Neural cell (in vitro differentiated cells): ENCODE results near the gene LMOD3. TPM values are rescaled to one million over a fixed set of nuclear protein-coding genes. Genes with fewer than 3 reads are reported as not detected.

Source experiments
- H2AFZ ChIP-seq: fragments of 200-600, 300-800 bp; sonication (generic), shearing (Covaris generic); 2 replicates; pipeline ENCODE4 v1.6.0; 2014; ENCODE audit warnings: low read depth, mild to moderate bottlenecking, antibody characterized with exemption, low read length, moderate library complexity
- H3F3A ChIP-seq: fragments of 200-600 bp; shearing (Covaris generic); 2 replicates; pipeline ENCODE4 v1.6.1; 2016; ENCODE audit warnings: mild to moderate bottlenecking, moderate library complexity, mixed read lengths, antibody characterized with exemption, low read length; ENCODE audit not compliant: insufficient read depth, poor library complexity, severe bottlenecking
- H3K27ac ChIP-seq: fragments of 200-600, 300-800 bp; sonication (generic), shearing (Covaris generic); 2 replicates; pipeline ENCODE4 v1.5.1; 2014; ENCODE audit warnings: mild to moderate bottlenecking, low read length, moderate library complexity
- H3K27me3 ChIP-seq: fragments of 300-800, 200-600 bp; sonication (generic), shearing (Covaris generic); 2 replicates; pipeline ENCODE4 v1.6.0; 2014; ENCODE audit warnings: mild to moderate bottlenecking, low read depth, low read length, moderate library complexity; ENCODE audit not compliant: insufficient read depth
- H3K36me3 ChIP-seq: fragments of 300-800, 200-600 bp; sonication (generic), shearing (Covaris generic); 2 replicates; pipeline ENCODE4 v1.5.1; 2014; ENCODE audit warnings: mild to moderate bottlenecking, antibody characterized with exemption, low read length, moderate library complexity; ENCODE audit not compliant: insufficient read depth
- H3K4me2 ChIP-seq: fragments of 300-800, 200-600 bp; sonication (generic), shearing (Covaris generic); 2 replicates; pipeline ENCODE4 v1.6.0; 2014; ENCODE audit warnings: mild to moderate bottlenecking, low read length
- H3K4me3 ChIP-seq: fragments of 300-800, 200-600 bp; sonication (generic), shearing (Covaris generic); 2 replicates; pipeline ENCODE4 v1.5.1; 2014; ENCODE audit warnings: mild to moderate bottlenecking, low read length, moderate library complexity
- H3K79me2 ChIP-seq: fragments of 200-600 bp; shearing (Covaris generic); replicated peaks from 2 replicates; pipeline ENCODE4 v1.6.0; 2014; ENCODE audit warnings: mild to moderate bottlenecking, low read length, moderate library complexity; ENCODE audit not compliant: insufficient read depth
- H3K9ac ChIP-seq: fragments of 300-800, 200-600 bp; sonication (generic), shearing (Covaris generic); 2 replicates; pipeline ENCODE4 v1.6.1; 2016; ENCODE audit warnings: mild to moderate bottlenecking, low read length, mixed read lengths
- H3K9me2 ChIP-seq: fragments of 200-600 bp; shearing (Covaris generic); 2 replicates; pipeline ENCODE4 v1.6.1; 2016; ENCODE audit warnings: mild to moderate bottlenecking, low read length, mixed read lengths; ENCODE audit not compliant: insufficient read depth
- H3K9me3 ChIP-seq: fragments of 200-600, 300-800 bp; sonication (generic), shearing (Covaris generic); 2 replicates; pipeline ENCODE4 v1.6.1; 2016; ENCODE audit warnings: mild to moderate bottlenecking, mixed run types, low read length, moderate library complexity, mixed read lengths
- H4K20me1 ChIP-seq: fragments of 200-600 bp; shearing (Covaris generic); 2 replicates; pipeline ENCODE4 v1.6.1; 2016; ENCODE audit warnings: mild to moderate bottlenecking, mixed run types; ENCODE audit not compliant: insufficient read depth
- EP300 ChIP-seq: fragments of 450-650 bp; conservative IDR thresholded peaks from 2 replicates; pipeline ENCODE4 v1.6.1; 2014; ENCODE audit warnings: antibody characterized with exemption, mild to moderate bottlenecking, moderate library complexity; ENCODE audit not compliant: poor library complexity, severe bottlenecking
- EZH2 ChIP-seq: fragments of 200-600, 300-800 bp; shearing (Covaris generic), sonication (generic); IDR thresholded peaks from 2 replicates; pipeline ENCODE4 v1.6.1; 2014; ENCODE audit warnings: antibody characterized with exemption, low read length, borderline replicate concordance, mild to moderate bottlenecking; ENCODE audit not compliant: insufficient read depth, poor library complexity, severe bottlenecking
- MXI1 ChIP-seq: fragments of 450-650 bp; conservative IDR thresholded peaks from 2 replicates; pipeline ENCODE4 v1.6.1; 2014; ENCODE audit warnings: antibody characterized with exemption, mild to moderate bottlenecking; ENCODE audit not compliant: poor library complexity, severe bottlenecking
- POLR2AphosphoS5 ChIP-seq: IDR thresholded peaks from 2 replicates; pipeline ENCODE4 v1.6.1; 2012
- RAD21 ChIP-seq: fragments of 450-650 bp; conservative IDR thresholded peaks from 2 replicates; pipeline ENCODE4 v1.6.1; 2014; ENCODE audit warnings: antibody characterized with exemption, mild to moderate bottlenecking, moderate library complexity
- SMC3 ChIP-seq: fragments of 450-650 bp; conservative IDR thresholded peaks from 2 replicates; pipeline ENCODE4 v1.6.1; 2014; ENCODE audit warnings: antibody characterized with exemption, mild to moderate bottlenecking, moderate library complexity; ENCODE audit not compliant: poor library complexity
- TAF1 ChIP-seq: IDR thresholded peaks from 2 replicates; pipeline ENCODE4 v1.6.1; 2012; ENCODE audit warnings: low read depth
- polyA plus RNA-seq: library from polyadenylated mRNA; depleted of rRNA; stranded (reverse); fragments of >200 nt; gene quantifications from 2 replicates; pipeline ENCODE4 v1.2.3, GENCODE V29; 2014
- TF ChIP-seq, protein P1 (sequence below): fragments of 450-650 bp; IDR thresholded peaks from 2 replicates; pipeline ENCODE4 v1.5.1; 2014; ENCODE audit warnings: antibody characterized with exemption, mild to moderate bottlenecking, moderate library complexity; ENCODE audit not compliant: poor library complexity, severe bottlenecking
- TF ChIP-seq, protein P2 (sequence below): IDR thresholded peaks from 2 replicates; pipeline ENCODE4 v1.6.1; 2012; ENCODE audit warnings: borderline replicate concordance

The LMOD3 gene
- polyA plus RNA-seq, 1 donor from 2014 or later = not detected

DNA sequence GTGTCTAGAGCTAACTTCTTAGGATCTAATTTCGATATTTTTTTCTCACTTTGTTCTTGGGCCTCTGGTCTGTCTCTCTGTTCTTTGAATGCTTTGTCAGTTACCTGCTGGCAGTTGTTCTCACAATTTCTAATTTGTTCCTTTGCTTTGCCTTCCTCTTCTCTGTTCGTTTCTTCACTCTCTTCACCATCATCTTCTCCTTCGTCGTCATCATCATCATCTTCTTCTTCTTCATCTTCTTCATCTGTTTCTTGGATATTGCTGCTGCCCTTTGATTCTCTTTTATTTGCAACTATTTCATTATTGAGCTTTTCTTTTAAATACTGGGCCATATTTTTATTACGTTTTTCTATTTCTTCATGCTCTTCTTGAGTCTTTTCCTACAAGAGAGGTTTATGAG, 2.7 kb downstream of the LMOD3 start:
- Histone ChIP-seq H4K20me1 (no peaks in the 10 kb centered on the region), H3K9me2 (no peaks in the 10 kb centered on the region), H3K4me3 (no peak overlapping the region), H3K9me3 (no peaks in the 10 kb centered on the region), H2AFZ (no peak overlapping the region), H3K27ac (no peak overlapping the region), H3F3A (no peaks in the 10 kb centered on the region), H3K79me2 (no peaks in the 10 kb centered on the region), H3K27me3 (no peaks in the 10 kb centered on the region), H3K4me2 (no peak overlapping the region), H3K9ac (no peak overlapping the region), H3K36me3 (no peaks in the 10 kb centered on the region)
- no peak for TF ChIP-seq POLR2AphosphoS5
- no peak for TF ChIP-seq EP300
- no peak for TF ChIP-seq SMC3
- TF ChIP-seq, protein P1, sequence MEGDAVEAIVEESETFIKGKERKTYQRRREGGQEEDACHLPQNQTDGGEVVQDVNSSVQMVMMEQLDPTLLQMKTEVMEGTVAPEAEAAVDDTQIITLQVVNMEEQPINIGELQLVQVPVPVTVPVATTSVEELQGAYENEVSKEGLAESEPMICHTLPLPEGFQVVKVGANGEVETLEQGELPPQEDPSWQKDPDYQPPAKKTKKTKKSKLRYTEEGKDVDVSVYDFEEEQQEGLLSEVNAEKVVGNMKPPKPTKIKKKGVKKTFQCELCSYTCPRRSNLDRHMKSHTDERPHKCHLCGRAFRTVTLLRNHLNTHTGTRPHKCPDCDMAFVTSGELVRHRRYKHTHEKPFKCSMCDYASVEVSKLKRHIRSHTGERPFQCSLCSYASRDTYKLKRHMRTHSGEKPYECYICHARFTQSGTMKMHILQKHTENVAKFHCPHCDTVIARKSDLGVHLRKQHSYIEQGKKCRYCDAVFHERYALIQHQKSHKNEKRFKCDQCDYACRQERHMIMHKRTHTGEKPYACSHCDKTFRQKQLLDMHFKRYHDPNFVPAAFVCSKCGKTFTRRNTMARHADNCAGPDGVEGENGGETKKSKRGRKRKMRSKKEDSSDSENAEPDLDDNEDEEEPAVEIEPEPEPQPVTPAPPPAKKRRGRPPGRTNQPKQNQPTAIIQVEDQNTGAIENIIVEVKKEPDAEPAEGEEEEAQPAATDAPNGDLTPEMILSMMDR = no peak
- TF ChIP-seq, protein P2, sequence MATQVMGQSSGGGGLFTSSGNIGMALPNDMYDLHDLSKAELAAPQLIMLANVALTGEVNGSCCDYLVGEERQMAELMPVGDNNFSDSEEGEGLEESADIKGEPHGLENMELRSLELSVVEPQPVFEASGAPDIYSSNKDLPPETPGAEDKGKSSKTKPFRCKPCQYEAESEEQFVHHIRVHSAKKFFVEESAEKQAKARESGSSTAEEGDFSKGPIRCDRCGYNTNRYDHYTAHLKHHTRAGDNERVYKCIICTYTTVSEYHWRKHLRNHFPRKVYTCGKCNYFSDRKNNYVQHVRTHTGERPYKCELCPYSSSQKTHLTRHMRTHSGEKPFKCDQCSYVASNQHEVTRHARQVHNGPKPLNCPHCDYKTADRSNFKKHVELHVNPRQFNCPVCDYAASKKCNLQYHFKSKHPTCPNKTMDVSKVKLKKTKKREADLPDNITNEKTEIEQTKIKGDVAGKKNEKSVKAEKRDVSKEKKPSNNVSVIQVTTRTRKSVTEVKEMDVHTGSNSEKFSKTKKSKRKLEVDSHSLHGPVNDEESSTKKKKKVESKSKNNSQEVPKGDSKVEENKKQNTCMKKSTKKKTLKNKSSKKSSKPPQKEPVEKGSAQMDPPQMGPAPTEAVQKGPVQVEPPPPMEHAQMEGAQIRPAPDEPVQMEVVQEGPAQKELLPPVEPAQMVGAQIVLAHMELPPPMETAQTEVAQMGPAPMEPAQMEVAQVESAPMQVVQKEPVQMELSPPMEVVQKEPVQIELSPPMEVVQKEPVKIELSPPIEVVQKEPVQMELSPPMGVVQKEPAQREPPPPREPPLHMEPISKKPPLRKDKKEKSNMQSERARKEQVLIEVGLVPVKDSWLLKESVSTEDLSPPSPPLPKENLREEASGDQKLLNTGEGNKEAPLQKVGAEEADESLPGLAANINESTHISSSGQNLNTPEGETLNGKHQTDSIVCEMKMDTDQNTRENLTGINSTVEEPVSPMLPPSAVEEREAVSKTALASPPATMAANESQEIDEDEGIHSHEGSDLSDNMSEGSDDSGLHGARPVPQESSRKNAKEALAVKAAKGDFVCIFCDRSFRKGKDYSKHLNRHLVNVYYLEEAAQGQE = no peak
- TF ChIP-seq TAF1 = no peak
- no peak for TF ChIP-seq MXI1
- no peak for TF ChIP-seq RAD21
- no peak for TF ChIP-seq EZH2

DNA sequence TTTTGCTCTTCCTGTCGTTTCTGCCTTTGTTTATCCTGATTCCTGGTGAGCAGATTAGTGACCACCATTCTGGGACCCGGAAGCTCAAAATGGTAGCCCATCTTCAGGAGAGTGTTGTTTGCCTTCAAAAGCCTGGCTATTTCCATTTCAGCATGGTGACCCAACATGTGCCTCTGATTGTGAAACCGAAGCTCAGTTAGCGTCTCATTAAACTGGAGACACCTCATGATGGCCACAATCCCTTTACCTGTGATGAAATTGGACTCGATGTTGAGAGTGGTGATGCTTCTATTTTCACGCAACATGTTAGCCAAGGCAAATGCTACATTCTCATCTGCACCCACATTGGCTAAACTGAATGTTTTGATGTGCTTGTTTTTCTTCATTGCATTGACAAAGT, 3.3 kb downstream of the LMOD3 start:
- Histone ChIP-seq H3K4me2 (no peak overlapping the region), H4K20me1 (no peaks in the 10 kb centered on the region), H3K36me3 (no peaks in the 10 kb centered on the region), H3K9me3 (no peaks in the 10 kb centered on the region), H3K9me2 (no peaks in the 10 kb centered on the region), H3F3A (no peaks in the 10 kb centered on the region), H3K27ac (no peak overlapping the region), H2AFZ (no peak overlapping the region), H3K27me3 (no peaks in the 10 kb centered on the region), H3K79me2 (no peaks in the 10 kb centered on the region), H3K4me3 (no peak overlapping the region), H3K9ac (no peak overlapping the region)
- TF ChIP-seq EZH2 (no peak), RAD21 (no peak), POLR2AphosphoS5 (no peak), TAF1 (no peak)

DNA sequence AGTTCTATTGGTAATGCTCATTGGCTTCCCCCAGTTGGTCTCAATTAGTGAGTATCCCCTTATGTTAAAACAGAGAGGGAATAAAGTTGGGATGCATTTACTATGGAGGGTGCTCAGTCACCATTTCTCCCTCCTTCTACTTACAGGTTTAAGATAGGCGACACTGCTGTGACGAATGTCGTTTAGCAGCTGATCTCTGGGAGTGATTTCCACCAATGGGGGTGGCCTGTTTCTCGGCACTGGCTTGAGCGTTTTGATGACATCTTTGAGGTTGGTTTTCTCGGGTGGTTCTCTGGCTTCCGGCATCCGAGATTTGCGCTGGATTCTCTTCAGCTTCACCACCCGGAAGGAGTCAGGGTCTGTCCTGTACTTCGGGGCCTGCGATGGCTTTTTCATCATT, 3.8 kb downstream of the LMOD3 start:
- H3K79me2 ChIP-seq = no peaks in the 10 kb centered on the region
- H3F3A ChIP-seq = no peaks in the 10 kb centered on the region
- no peak overlapping the region for H3K4me2 ChIP-seq
- H3K9me3 ChIP-seq = no peaks in the 10 kb centered on the region
- H3K27me3 ChIP-seq = no peaks in the 10 kb centered on the region
- H2AFZ ChIP-seq = no peak overlapping the region
- H4K20me1 ChIP-seq = no peaks in the 10 kb centered on the region
- H3K9me2 ChIP-seq = no peaks in the 10 kb centered on the region
- no peak overlapping the region for H3K27ac ChIP-seq
- H3K4me3 ChIP-seq = no peak overlapping the region
- TF ChIP-seq, protein P2 = no peak
- TF ChIP-seq EP300 = no peak
- no peak for TF ChIP-seq EZH2
- no peak for TF ChIP-seq RAD21
- TF ChIP-seq, protein P1 = no peak
- no peak for TF ChIP-seq SMC3
- no peak for TF ChIP-seq MXI1
- no peak for TF ChIP-seq TAF1
- H3K9ac ChIP-seq = no peak overlapping the region
- H3K36me3 ChIP-seq = no peaks in the 10 kb centered on the region
